GM19324 (cell line): Measurements from ENCODE around the gene LCN15.

Experiments
- ATAC-seq: cut with Tn5 transposase; IDR thresholded peaks from one replicate; pipeline ENCODE4 v1.9.1; 2021; ENCODE audit warnings: mild to moderate bottlenecking, moderate library complexity; ENCODE audit not compliant: unreplicated experiment, low FRiP score

LCN15 gene

DNA sequence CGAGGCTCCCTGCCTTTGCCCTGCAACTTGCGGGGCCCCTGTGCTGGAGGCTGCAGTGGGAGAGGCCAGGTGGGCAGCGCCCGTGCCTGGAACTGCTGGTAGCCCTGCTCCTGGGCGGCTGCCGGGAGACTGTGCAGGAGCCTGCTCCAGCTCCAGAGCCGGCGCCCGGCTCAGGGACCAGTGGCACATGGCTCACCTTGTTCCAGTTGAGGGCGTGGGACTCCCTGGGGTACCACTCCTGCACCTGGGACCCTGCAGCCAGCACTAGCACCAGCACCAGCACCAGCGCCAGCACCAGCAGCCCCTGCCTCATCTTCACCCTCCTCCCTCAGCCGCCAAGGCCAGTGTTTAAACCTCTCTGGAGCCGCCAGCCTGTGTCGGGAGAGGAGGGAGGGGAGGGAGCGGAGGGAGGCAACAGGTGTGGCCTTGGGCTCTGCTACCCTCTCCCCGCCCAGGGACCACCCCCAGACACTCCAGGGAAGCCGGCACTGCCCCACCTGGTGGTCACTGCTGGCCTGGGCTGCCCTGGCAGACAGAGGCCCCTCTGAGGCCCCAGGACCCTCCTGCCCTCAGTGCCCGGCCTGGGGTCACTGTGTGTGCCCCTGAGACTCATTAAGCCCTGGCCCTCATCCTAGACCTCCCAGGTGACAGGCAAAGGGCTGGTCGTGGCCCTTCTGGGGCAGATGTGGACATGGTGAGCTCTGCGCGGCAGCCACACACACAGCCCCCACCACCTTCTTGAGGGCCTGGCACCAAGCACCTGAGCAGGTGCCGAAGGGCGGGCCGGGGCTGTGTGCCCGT is 21.5 kb downstream of the LCN15 start, which contains the start of gene LCN10:
LCN10 (minus strand) TSS at position 350 of the 801 bp plus-strand sequence; CDS start at position 313, 37 bp downstream.
- ATAC-seq = no peak

DNA sequence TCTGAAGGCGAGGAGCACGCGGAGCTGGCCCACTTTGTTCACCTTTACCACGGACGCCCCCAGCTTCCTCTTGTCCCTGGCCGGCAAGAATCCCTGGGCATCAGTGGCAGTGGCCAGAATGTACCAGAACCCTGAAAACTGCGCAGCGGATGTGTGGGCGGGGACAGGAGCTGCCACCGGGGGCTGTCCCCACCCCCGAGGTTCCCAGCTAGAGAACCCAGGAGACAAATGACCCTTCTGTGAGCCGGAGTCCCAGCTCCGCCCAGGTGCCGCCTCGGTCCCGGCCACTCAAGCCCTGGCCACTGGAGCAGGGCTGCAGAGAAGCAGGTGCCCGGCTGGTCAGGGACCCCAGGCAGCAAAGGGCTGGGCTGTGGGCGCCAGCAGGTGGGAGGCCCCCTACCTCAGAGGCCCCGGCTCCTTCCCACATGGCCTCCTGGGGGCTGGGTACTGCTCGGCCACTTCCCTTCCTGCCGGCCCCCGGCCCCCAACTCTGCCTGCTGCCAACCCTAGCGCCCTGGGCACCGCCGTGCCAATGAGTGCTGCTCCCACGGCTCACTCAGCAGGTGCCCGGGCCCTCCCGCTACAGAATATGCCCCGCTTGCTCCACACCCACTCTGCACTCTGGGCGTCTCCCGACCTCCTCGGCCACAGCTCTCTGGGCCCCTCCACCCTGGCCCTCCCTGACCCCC is 22.3 kb downstream of the LCN15 start:
- no peak for ATAC-seq

- ATAC-seq = no peak
Observed at GRCh38 chr9:136740971-136741882, 23.1 kb downstream of the LCN15 start.

DNA sequence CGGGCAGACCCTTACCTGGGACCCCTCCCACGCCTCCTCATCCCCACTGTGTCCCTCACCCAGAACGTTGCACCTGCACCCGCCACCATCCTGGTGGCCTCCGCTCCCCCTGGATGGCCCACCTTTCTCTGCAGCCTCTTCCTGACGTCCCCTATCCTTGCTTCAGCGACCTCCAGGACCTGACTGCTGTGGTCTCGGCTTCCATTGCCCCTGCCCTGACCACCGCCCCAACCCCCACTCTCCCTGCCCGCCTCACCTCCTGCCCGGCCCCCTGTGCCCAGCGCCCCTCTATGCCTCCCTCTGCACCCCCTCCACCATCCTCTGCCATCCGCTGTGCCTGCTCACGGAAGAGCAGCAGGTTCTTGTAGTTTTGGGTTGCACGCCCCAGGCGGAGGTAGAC is 23.8 kb downstream of the LCN15 start:
- ATAC-seq = no peak

- ATAC-seq = no peak
Observed at GRCh38 chr9:136740069-136740468, 24.2 kb downstream of the LCN15 start.

- no peak for ATAC-seq
Observed at GRCh38 chr9:136739509-136739908, 24.8 kb downstream of the LCN15 start.

GRCh38 chr9:136738960-136739359 is 25.4 kb downstream of the LCN15 start:
- no peak for ATAC-seq

GRCh38 chr9:136735812-136736480 is 28.4 kb downstream of the LCN15 start:
- ATAC-seq = no peak

GRCh38 chr9:136734837-136735496 is 29.4 kb downstream of the LCN15 start:
- no peak for ATAC-seq

GRCh38 chr9:136733611-136734010 is 30.7 kb downstream of the LCN15 start:
- no peak for ATAC-seq

DNA sequence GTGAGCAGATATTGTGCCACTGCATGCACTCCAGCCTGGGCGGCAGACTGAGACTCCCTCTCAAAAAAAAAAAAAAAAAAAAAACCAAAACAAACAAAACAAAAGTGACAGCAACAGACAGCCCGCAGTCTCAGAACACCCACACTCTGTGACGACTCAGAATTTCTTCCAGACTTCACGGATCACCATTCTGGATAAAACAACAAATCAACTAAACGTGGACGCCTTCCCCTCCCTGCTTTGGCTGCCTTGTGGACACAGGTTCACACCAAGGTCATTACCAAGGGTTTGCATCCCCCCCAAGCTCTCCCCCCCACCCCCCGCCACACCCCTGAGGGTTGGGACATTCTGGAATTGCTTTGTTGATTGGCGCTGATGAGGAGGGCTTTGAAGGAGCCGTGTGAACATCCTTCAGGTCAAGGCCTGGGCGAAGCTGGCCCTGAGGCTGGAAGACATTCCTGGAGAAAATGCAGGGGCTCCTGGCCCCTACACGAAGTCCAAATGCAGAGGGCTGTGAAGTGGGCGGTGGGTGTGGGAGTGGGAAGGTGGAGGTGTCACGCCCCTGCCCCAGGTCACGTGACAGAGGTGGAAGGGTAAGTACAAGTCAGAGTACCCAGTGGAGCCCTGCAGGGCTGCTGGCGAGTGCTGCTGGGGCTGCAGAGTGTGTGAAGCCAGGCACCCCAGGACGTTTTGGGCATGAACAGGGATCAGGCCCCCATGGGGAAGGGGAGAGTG is 31.7 kb downstream of the LCN15 start:
- no peak for ATAC-seq

GRCh38 chr9:136729926-136730325 is 34.4 kb downstream of the LCN15 start:
- ATAC-seq = no peak

GRCh38 chr9:136729144-136729543 is 35.2 kb downstream of the LCN15 start:
- ATAC-seq = no peak

DNA sequence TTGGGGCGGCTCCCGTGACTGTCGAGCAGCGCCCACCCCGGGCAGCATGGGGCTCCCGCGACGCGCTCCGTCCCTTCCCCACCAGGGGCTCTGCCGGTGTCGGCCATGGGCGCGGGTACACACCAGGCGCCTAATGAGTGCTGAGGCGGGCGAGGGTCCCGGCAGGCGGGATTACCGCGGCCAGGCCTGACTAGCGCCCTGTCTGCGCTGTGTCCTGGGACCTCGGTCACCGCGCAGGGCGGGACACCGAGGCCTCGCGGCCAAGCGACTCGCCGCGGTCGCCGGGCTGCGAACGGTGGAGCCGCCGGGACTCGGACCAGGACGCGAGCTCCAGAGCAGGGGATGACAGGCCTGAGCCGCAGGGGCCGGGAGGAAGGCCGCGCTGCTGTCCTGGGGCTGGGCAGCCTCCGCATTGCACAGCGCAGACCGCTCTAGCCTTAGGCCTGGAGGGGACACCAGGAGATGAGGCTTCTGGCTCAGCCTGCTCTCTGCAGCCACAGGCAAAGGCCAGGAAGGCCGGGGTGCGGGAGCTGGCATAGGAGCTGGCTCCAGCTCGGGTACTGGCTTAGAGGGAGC is 35.7 kb downstream of the LCN15 start:
- peak; percentile 26 for ATAC-seq

- peak; percentile 78 for ATAC-seq
Observed at GRCh38 chr9:136728080-136728547, 36.2 kb downstream of the LCN15 start.

- no peak for ATAC-seq
Observed at GRCh38 chr9:136726631-136727191, 37.6 kb downstream of the LCN15 start.

DNA sequence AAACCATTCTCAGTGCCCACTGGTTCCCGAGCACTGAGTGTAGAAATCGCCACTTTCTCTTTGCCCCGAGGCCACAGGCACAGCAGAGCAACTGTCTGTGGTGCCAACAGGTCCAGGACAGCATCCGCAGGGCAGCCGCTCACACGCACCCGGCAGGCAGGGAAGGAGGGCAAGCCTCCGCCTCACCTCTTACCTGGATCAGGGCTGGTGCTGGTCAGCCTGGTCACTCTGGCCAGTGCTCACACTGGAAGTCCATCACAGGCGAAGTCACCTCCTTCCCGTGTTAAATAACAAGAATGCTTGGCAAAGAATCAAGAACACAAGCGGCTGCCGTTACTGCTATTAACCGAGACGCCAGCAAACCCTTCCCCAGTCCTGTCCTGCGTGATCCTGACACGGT is 38.2 kb downstream of the LCN15 start:
- no peak for ATAC-seq

GRCh38 chr9:136725612-136726011 is 38.7 kb downstream of the LCN15 start:
- ATAC-seq = no peak
